DMS114 treated with DMSO at 0.1 percent for 48 hours (cell line): ENCODE results near the gene HSD11B1.

Experiments used
- DNase-seq: peaks from one replicate; lab custom pipeline; 2025; ENCODE audit not compliant: unreplicated experiment; lab: John Stamatoyannopoulos, UW

HSD11B1 gene

GRCh38 chr1:209723756-209724693 is 19.4 kb downstream of the HSD11B1 start:
- DNase-seq: no peak

GRCh38 chr1:209727286-209727685 is 22.6 kb downstream of the HSD11B1 start:
- no peak for DNase-seq

GRCh38 chr1:209727785-209728184 is 23.1 kb downstream of the HSD11B1 start:
- DNase-seq: no peak

- DNase-seq: no peak
Observed at GRCh38 chr1:209728466-209728865, 23.8 kb downstream of the HSD11B1 start.

GRCh38 chr1:209729436-209729835 is 24.8 kb downstream of the HSD11B1 start:
- no peak for DNase-seq

GRCh38 chr1:209732725-209733124 is 28.1 kb downstream of the HSD11B1 start:
- DNase-seq: no peak

- no peak for DNase-seq
Observed at GRCh38 chr1:209733409-209734192, 29.0 kb downstream of the HSD11B1 start.

GRCh38 chr1:209736490-209737117 is 32.0 kb downstream of the HSD11B1 start:
- no peak for DNase-seq

GRCh38 chr1:209737118-209737505 is 32.5 kb downstream of the HSD11B1 start:
- DNase-seq: no peak

- no peak for DNase-seq
Observed at GRCh38 chr1:209738270-209738669, 33.6 kb downstream of the HSD11B1 start.

- DNase-seq: no peak
Observed at GRCh38 chr1:209741193-209741592, 36.5 kb downstream of the HSD11B1 start.

GRCh38 chr1:209741889-209742288 is 37.2 kb downstream of the HSD11B1 start:
- DNase-seq: no peak

GRCh38 chr1:209742409-209743144 is 37.9 kb downstream of the HSD11B1 start:
- no peak for DNase-seq

GRCh38 chr1:209743145-209743482 is 38.5 kb downstream of the HSD11B1 start:
- DNase-seq: no peak

GRCh38 chr1:209746451-209747165 is 42.0 kb downstream of the HSD11B1 start:
- no peak for DNase-seq

GRCh38 chr1:209747580-209748262 is 43.1 kb downstream of the HSD11B1 start:
- no peak for DNase-seq

- DNase-seq: no peak
Observed at GRCh38 chr1:209748620-209749019, 44.0 kb downstream of the HSD11B1 start.

GRCh38 chr1:209749205-209749604 is 44.6 kb downstream of the HSD11B1 start:
- DNase-seq: no peak

GRCh38 chr1:209749670-209750323 is 45.2 kb downstream of the HSD11B1 start:
- no peak for DNase-seq
